ENCODE results near the gene ROBO2.

DNA sequence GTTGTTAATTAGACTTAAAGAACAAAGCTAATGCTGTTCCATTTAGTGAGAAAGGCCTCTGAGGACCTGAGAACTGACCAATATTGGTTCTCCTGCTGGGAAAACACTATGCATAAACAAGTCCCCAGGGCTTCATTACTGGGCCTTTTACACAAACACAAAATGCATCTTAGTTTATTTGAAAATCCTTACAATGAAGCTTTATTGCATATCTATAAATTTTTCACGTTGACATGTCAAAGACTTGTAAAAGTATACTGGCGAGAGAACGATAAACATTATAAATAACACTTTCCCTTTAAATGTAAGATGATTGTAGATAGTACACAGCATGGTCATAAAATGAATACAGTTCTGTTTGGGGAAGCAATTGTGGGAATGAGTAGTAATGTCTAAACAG lies 151.7 kb downstream of the ROBO2 start:
- TF ChIP-seq CTCF (IDR thresholded peaks at IDR 0.05; ENCODE audit: insufficient read depth, low read length) (no peak), GABPA (IDR thresholded peaks at IDR 0.05; ENCODE audit: low read depth) (no peak), POLR2AphosphoS5 (IDR thresholded peaks at IDR 0.05; ENCODE audit: low read depth) (no peak), SPI1 (IDR thresholded peaks at IDR 0.05; ENCODE audit: borderline replicate concordance, low read depth) (no peak)
